Peyer's patch (tissue), 4 donors: ENCODE data around the gene XPOT. TPM values are rescaled to one million over a fixed set of nuclear protein-coding genes. Genes with fewer than 3 reads are reported as not detected.

ENCODE experiments used
- DNase-seq, 3 donors: peaks; one replicate each; pipeline ENCODE4 v3.0.0-alpha.2; 2017 to 2019
- H3K27ac ChIP-seq, 4 donors: fragments of 200-600 bp; sonication (generic); one replicate each; pipeline ENCODE4 v1.5.1; 2016 to 2019
- H3K27me3 ChIP-seq, 2 donors: fragments of 200-600 bp; sonication (generic); one replicate each; pipeline ENCODE4 v1.5.1; 2019
- H3K36me3 ChIP-seq, 3 donors: fragments of 200-600 bp; sonication (generic); one replicate each; pipeline ENCODE4 v1.5.1; 2016 to 2019
- H3K4me1 ChIP-seq, 4 donors: fragments of 200-600 bp; sonication (generic); one replicate each; pipeline ENCODE4 v1.5.1; 2016 to 2019
- H3K4me3 ChIP-seq, 4 donors: fragments of 200-600 bp; sonication (generic); 1 replicate in 3 of 4; 2 replicates in 1 of 4; pipeline ENCODE4 v1.5.1; 2016 to 2019; ENCODE audit warnings: mild to moderate bottlenecking in 1 of 4
- H3K9me3 ChIP-seq, 4 donors: fragments of 200-600 bp; sonication (generic); one replicate each; pipeline ENCODE4 v1.5.1; 2016 to 2019; ENCODE audit warnings: mild to moderate bottlenecking in 1 of 4
- CTCF ChIP-seq, 6 experiments: fragments of 450-650 bp in 4 of 6; fragments of 200-600 bp in 2 of 6; sonication (generic) in 1 of 6; IDR thresholded peaks; one replicate each; pipeline ENCODE4 v1.5.1; 2017 to 2019; ENCODE audit warnings: antibody characterized with exemption in 6 of 6, mild to moderate bottlenecking in 3 of 6, moderate library complexity in 1 of 6
- POLR2A ChIP-seq, 2 donors: fragments of 450-650 bp; IDR thresholded peaks; one replicate each; pipeline ENCODE4 v1.5.1; 2017; ENCODE audit warnings: antibody characterized with exemption in 2 of 2, mild to moderate bottlenecking in 2 of 2, moderate library complexity in 2 of 2
- total RNA-seq, 4 donors: library from RNA; depleted of rRNA; stranded (reverse); fragments of >200 nt; gene quantifications; one replicate each; pipeline ENCODE4 v1.1.0, GENCODE V29; 2016

XPOT gene
- total RNA-seq, 4 donors from 2014 or later: 15.6 to 73.4 (median 24.8) TPM

DNA sequence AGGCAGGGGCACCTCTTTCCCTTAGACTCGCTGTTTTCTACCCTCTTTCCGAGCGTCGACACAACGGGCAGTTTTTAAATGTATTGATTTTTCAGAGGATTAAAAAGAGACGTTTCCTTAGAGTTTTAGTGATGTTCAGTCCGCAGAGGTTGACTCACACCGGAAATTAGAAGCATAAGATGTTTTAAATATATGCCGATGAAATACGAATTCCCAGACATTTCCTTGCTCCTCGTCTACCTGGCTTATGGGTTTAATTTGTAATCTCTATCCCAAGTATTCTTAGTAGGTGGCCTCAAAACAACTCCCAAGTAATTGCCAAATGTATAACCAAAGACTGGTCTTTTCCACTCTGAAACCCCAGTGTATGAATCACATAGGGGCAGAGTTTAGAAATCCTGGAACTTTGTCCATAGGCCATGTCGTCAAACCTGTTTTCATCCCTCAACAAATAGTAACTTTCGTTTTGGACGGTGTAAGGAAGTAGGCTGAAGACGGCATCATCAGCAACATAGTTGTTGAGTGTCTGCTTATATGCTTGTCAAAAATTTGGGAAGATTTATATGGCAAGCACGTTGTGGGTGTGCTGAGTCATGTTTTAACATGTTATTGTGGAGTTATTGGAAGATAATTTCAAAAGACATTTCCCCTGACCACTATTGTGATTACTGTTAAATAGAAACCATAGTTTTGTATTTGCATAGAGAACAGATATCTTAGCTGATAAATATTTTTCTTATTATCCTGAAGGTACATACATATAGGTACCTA is 48.6 kb downstream of the XPOT start:
- peak in 1 of 3 donors; percentile 57 for DNase-seq
- H3K4me1 ChIP-seq: peaks cover 0 to 8% (median 2%) of the 10 kb centered on the region in 4 donors
- H3K27ac ChIP-seq: peak overlapping the region; percentile 87 to 98 (median 96)
- peak overlapping the region; percentile 57 to 99 (median 94) for H3K4me3 ChIP-seq
- TF ChIP-seq POLR2A (IDR thresholded peaks at IDR 0.05) (no peak), CTCF (IDR thresholded peaks at IDR 0.05) (no peak)
- H3K9me3 ChIP-seq: no peaks in the 10 kb centered on the region
- H3K36me3 ChIP-seq: peaks cover 0 to 3% (median 0%) of the 10 kb centered on the region in 3 donors
- no peaks in the 10 kb centered on the region for H3K27me3 ChIP-seq

GRCh38 chr12:64455506-64455905 is 51.3 kb downstream of the XPOT start:
- Histone ChIP-seq H3K4me1 (peaks cover 0 to 12% (median 2%) of the 10 kb centered on the region in 4 donors), H3K4me3 (no peak overlapping the region), H3K9me3 (no peaks in the 10 kb centered on the region), H3K36me3 (no peaks in the 10 kb centered on the region), H3K27ac (no peak overlapping the region), H3K27me3 (no peaks in the 10 kb centered on the region)
- TF ChIP-seq CTCF (IDR thresholded peaks at IDR 0.05): no peak
- TF ChIP-seq POLR2A (IDR thresholded peaks at IDR 0.05): no peak
- no peak for DNase-seq

- Histone ChIP-seq H3K4me3 (no peak overlapping the region), H3K36me3 (no peaks in the 10 kb centered on the region), H3K27me3 (no peaks in the 10 kb centered on the region), H3K4me1 (peaks cover 0 to 6% (median 1%) of the 10 kb centered on the region in 4 donors), H3K9me3 (no peaks in the 10 kb centered on the region), H3K27ac (peak overlapping the region in 1 of 4 donors; percentile 9)
- TF ChIP-seq POLR2A (IDR thresholded peaks at IDR 0.05): no peak
- TF ChIP-seq CTCF (IDR thresholded peaks at IDR 0.05): no peak
- no peak for DNase-seq
Observed at GRCh38 chr12:64456119-64456518, 51.9 kb downstream of the XPOT start.

- H3K36me3 ChIP-seq: peaks cover 0 to 8% (median 0%) of the 10 kb centered on the region in 3 donors
- peak overlapping the region in 1 of 4 donors; percentile 8 for H3K27ac ChIP-seq
- DNase-seq: no peak
- H3K27me3 ChIP-seq: no peaks in the 10 kb centered on the region
- H3K4me3 ChIP-seq: no peak overlapping the region
- no peak for TF ChIP-seq POLR2A (IDR thresholded peaks at IDR 0.05)
- no peak for TF ChIP-seq CTCF (IDR thresholded peaks at IDR 0.05)
- H3K4me1 ChIP-seq: peaks cover 0 to 4% (median 0%) of the 10 kb centered on the region in 4 donors
- no peaks in the 10 kb centered on the region for H3K9me3 ChIP-seq
Observed at GRCh38 chr12:64457032-64457431, 52.8 kb downstream of the XPOT start.

DNA sequence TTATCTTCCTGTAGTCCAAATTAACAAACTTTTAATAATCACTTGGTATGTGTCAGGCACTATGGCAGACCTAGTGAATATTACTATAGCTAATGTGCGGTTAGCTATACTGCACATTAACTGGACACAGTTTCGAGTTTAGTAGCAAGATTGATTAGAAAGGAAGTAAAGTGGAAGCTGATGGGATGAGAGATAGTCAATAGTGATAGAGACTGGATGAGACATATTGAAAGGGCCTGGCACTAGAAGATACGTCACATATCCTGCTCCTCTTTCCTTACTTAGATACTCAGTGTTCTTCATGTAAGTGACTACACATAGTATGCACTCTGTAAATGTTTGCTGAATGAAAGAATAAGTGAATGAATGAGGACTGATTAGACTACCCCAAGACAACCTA is 53.3 kb downstream of the XPOT start:
- H3K4me3 ChIP-seq: no peak overlapping the region
- TF ChIP-seq CTCF (IDR thresholded peaks at IDR 0.05) (no peak), POLR2A (IDR thresholded peaks at IDR 0.05) (no peak)
- peaks cover 0 to 4% (median 0%) of the 10 kb centered on the region in 4 donors for H3K4me1 ChIP-seq
- peak overlapping the region in 1 of 4 donors; percentile 8 for H3K27ac ChIP-seq
- H3K9me3 ChIP-seq: no peaks in the 10 kb centered on the region
- H3K27me3 ChIP-seq: no peaks in the 10 kb centered on the region
- DNase-seq: no peak
- H3K36me3 ChIP-seq: peaks cover 0 to 11% (median 0%) of the 10 kb centered on the region in 3 donors
